ENCODE measurements around the gene FLAD1.

FLAD1 gene

GRCh38 chr1:154937988-154938386, 45.2 kb upstream of the FLAD1 start:
- TF ChIP-seq CTCF (IDR thresholded peaks at IDR 0.05; ENCODE audit: control extremely low read depth, extremely low read depth, low read depth, missing control alignments) = no peak
- ChIA-PET POLR2A (interaction anchor here (1.0 kb wide), 1 partner anchor 14 kb away, joined by 5 read pairs; no protein-coding TSS in a partner anchor), CTCF (interaction anchor here (1.3 to 2.6 kb wide), 6 partner anchors 9 to 77 kb away, joined by 3 to 7 read pairs (median 4); no protein-coding TSS in a partner anchor)
- no peak for DNase-seq (ENCODE audit: extremely low spot score)

GRCh38 chr1:154938604-154939399, 44.3 kb upstream of the FLAD1 start:
- no peak for TF ChIP-seq CTCF (IDR thresholded peaks at IDR 0.05; ENCODE audit: control extremely low read depth, extremely low read depth, low read depth, missing control alignments)
- ChIA-PET POLR2A (interaction anchor here (0.6 to 2.1 kb wide), 3 partner anchors 13 to 67 kb away, joined by 3 to 6 read pairs (median 5); partner anchors contain the start of gene CKS1B), CTCF (interaction anchor here (1.3 to 2.6 kb wide), 3 partner anchors 8 to 78 kb away, joined by 3 to 7 read pairs (median 4); no protein-coding TSS in a partner anchor)
- DNase-seq (ENCODE audit: extremely low spot score) = no peak

GRCh38 chr1:154940213-154940560, 43.0 kb upstream of the FLAD1 start:
- ChIA-PET POLR2A (interaction anchor here (1.0 to 2.1 kb wide), 2 partner anchors 34 to 61 kb away, joined by 3 to 6 read pairs; partner anchors contain the start of gene CKS1B), CTCF (interaction anchor here (1.0 to 1.6 kb wide), 5 partner anchors 121 to 380 kb away, joined by 3 to 9 read pairs (median 5); no protein-coding TSS in a partner anchor)
- DNase-seq (ENCODE audit: extremely low spot score) = no peak
- no peak for TF ChIP-seq CTCF (IDR thresholded peaks at IDR 0.05; ENCODE audit: control extremely low read depth, extremely low read depth, low read depth, missing control alignments)

- peak; percentile 40 for DNase-seq (ENCODE audit: extremely low spot score)
- no peak for TF ChIP-seq CTCF (IDR thresholded peaks at IDR 0.05; ENCODE audit: control extremely low read depth, extremely low read depth, low read depth, missing control alignments)
- ChIA-PET CTCF (interaction anchor here (0.9 to 1.6 kb wide), 6 partner anchors 42 to 381 kb away, joined by 3 to 9 read pairs (median 4); partner anchors contain the start of gene FLAD1), POLR2A (interaction anchor here (1.0 to 2.1 kb wide), 2 partner anchors 34 to 60 kb away, joined by 3 to 6 read pairs; partner anchors contain the start of gene CKS1B)
Observed at GRCh38 chr1:154940651-154941194, 42.4 kb upstream of the FLAD1 start.

GRCh38 chr1:154941333-154942013, 41.7 kb upstream of the FLAD1 start:
- DNase-seq (ENCODE audit: extremely low spot score) = no peak
- ChIA-PET POLR2A (interaction anchor here (2.1 kb wide), 1 partner anchor 33 kb away, joined by 6 read pairs; the partner anchor contains the start of gene CKS1B), CTCF (interaction anchor here (0.9 to 1.6 kb wide), 6 partner anchors 41 to 381 kb away, joined by 3 to 9 read pairs (median 4); partner anchors contain the start of gene FLAD1)
- no peak for TF ChIP-seq CTCF (IDR thresholded peaks at IDR 0.05; ENCODE audit: control extremely low read depth, extremely low read depth, low read depth, missing control alignments)
